Activated CD4-positive, alpha-beta T cell treated with anti-CD3 and anti-CD28 coated beads, Interleukin-2, amount 50 U/mL, for 24 hours (primary cell): ENCODE measurements around the gene ASCC3.
"Not testable (repeated sequence)": the region's sequence is repeated elsewhere in the genome, so short reads cannot be mapped to it uniquely, and the experiment has no call there.

Experiments
- DNase-seq, 2 donors: peaks; one replicate each; pipeline ENCODE4 v3.0.0-alpha.2; 2020; ENCODE audit warnings: low read depth in 1 of 2, low spot score in 1 of 2

Gene ASCC3

GRCh38 chr6:100664274-100665040 lies 216.7 kb downstream of the ASCC3 start:
- no peak for DNase-seq

GRCh38 chr6:100663219-100663863 lies 217.8 kb downstream of the ASCC3 start:
- no peak for DNase-seq

GRCh38 chr6:100662264-100662663 lies 218.9 kb downstream of the ASCC3 start:
- DNase-seq: no peak

- DNase-seq: no peak
These were observed 222.6 kb downstream of the ASCC3 start for GRCh38 chr6:100658486-100658885.

GRCh38 chr6:100657678-100658330 lies 223.3 kb downstream of the ASCC3 start:
- DNase-seq: no peak

DNA sequence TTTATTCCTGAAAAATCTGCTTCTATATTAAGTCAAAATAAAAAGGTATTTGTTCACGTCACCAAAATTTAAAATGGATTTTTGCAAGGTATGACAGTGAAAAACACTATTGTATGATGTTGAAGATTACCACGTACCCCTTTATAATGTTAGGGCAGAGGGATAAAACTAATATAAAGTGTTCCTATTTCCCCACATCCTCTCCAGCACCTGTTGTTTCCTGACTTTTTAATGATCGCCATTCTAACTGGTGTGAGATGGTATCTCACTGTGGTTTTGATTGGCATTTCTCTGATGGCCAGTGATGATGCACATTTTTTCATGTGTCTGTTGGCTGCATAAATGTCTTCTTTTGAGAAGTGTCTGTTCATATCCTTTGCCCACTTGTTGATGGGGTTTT lies 240.0 kb downstream of the ASCC3 start:
- not testable (repeated sequence) for DNase-seq

DNA sequence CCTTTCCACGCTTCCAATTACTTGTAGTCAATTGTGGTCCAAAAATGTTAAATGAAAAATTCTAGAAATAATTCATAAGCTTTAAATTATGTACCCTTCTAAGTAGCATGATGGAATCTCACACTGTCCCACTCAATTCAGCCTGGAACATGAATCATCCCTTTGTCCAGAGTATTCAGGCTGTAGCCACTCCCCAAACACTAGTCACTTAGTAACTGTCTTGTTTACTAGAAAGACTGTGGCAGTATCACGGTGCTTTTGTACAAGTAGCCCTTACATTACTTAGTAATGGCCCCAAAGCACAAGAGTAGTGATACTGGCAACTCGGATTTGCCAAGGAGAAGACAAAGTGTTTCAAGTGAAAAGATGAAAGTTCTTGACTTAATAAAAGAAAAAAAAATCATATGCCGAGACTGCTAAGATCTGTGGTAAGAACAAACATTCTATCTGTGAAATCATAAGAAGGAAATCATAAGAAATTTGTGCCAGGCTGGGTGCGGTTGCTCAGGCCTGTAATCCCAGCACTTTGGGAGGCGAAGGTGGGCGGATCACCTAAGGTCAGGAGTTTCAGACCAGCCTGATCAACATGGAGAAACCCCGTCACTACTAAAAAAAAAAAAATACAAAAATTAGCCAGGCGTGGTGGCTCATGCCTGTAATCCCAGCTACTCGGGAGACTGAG lies 247.9 kb downstream of the ASCC3 start:
- DNase-seq: no peak

GRCh38 chr6:100630536-100630935 lies 250.6 kb downstream of the ASCC3 start:
- DNase-seq: no peak

- DNase-seq: no peak
These were observed 253.0 kb downstream of the ASCC3 start for GRCh38 chr6:100627911-100628758.

DNA sequence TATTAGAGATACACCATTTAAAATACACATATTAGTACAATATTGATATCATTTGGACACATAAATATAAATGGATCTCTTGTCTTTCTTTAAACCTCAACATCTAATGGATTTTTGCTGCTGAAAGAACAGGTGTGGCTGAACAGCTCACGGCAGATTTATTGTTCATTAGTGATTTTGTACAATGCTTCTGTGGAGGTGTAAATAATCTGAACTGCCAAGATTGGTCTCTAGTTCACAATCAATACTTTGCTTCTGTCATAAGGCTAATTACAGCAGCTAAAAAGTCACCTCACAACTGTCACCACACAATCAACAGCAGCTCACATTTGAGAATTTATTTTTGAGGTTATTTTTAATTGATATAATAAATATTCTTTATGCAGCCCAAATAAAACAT lies 254.4 kb downstream of the ASCC3 start:
- DNase-seq: no peak

DNA sequence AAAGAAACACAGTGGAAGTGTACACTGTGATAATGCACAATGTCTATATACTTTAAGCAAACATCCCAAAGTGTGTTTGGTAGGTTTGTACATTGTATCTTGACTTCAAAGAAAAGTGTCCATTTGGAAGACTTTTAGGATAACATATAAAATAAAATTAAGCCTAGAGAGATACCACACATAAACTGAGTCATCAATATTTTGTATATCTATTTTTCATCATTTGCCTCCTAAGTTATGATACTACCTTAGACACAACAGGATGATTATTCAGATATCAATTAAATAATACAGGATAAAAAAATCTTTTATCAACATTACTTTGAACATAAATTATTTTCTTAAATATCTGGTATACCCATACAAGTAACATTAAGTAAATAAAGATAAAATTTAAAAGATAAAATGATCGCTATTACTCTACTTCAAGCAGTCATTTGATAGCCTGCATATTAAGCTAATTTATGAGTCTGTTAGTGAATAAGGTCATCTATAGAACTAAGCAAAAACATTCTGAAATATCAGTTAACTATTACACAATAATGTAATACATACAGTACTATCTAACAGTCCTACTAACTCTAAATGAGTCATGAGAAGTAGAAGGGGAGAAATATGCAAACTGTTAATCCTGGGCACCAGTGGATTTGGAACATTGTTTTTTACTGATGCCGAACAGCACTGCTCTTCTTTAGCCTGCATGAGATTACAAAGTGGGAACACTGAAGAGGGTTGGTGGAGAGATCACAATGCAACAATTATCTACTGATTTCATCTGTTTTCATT lies 258.0 kb downstream of the ASCC3 start:
- no peak for DNase-seq

DNA sequence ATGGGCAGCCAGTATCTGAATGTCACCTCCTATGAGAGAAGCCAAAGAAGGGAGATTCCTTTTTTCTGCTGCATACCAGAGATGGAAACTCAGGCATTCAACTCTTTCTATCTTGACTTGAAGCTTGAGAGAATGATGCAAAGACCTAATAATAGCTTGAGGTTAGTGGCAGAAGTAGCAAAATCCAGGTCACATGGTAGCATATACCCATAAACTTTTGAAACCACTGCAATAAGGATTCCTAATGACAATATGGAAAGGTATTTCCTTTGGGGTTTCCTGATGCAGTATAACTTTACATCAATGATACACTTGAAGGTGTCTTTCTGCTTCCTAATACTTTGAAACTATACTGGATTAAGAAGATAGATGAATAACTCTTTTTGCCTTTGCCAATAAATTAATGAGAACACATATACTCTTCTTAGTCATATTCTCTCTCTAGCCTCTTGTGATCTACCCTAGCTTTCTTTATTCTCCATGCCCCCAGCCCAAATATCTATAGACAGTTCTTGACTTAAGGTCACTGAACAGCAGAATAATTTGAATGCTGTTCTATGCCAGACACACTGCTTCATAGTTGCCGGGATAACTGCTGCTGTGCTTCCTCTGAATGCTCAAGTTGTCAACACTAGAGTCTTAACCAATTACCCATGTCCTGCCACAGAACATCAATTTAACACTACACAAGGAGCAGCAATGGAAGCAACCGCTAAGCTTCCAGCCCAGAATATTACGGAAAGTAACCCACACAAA lies 260.9 kb downstream of the ASCC3 start:
- no peak for DNase-seq

GRCh38 chr6:100618351-100618671 lies 262.8 kb downstream of the ASCC3 start:
- no peak for DNase-seq

- no peak for DNase-seq
These were observed 263.3 kb downstream of the ASCC3 start for GRCh38 chr6:100617633-100618350.

- no peak for DNase-seq
These were observed 266.2 kb downstream of the ASCC3 start for GRCh38 chr6:100614933-100615332.

GRCh38 chr6:100614386-100614785 lies 266.7 kb downstream of the ASCC3 start:
- DNase-seq: no peak

DNA sequence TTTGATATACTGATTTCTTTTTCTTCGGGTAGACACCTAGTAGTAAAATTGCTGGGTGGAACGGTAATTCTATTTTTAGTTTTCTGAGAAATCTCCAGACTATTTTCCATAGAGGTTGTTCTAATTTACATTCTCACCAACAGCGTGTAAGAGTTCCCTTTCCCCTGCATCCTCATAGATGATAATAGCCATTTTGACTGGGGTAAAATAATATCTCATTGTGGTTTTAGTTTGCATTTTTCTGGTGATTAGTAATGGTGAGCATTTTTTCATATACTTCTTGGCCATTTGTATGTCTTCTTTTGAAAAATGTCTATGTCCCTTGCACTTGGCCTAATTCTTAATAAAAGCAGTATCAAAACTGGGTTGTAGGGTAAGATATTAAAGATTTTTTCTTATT lies 267.5 kb downstream of the ASCC3 start:
- DNase-seq: no peak

DNA sequence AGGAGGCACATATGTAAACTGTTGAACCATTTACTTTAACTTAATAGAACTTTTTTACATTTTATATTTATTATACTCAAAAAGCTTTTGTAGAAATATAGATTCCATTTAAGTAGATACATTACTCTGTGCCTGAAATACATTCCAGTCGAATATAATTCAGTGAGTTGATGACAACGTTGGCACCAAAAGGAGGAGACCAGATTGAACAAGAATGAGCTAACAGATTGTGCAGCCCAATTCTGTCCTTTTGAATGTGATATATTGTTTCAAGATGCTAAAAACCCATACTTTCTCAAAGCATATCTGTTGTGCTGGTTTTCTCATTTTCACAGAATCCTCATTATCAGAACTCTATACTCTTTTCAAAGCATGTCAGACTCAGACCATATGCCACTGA lies 269.0 kb downstream of the ASCC3 start:
- no peak for DNase-seq
